GM21619 (cell line): ENCODE data around the gene TDRD15.
"Not testable (repeated sequence)": the region's sequence is repeated elsewhere in the genome, so short reads cannot be mapped to it uniquely, and the experiment has no call there.

Experiments used
- ATAC-seq: cut with Tn5 transposase; IDR thresholded peaks from one replicate; pipeline ENCODE4 v1.9.1; 2021; ENCODE audit not compliant: unreplicated experiment

TDRD15 gene

DNA sequence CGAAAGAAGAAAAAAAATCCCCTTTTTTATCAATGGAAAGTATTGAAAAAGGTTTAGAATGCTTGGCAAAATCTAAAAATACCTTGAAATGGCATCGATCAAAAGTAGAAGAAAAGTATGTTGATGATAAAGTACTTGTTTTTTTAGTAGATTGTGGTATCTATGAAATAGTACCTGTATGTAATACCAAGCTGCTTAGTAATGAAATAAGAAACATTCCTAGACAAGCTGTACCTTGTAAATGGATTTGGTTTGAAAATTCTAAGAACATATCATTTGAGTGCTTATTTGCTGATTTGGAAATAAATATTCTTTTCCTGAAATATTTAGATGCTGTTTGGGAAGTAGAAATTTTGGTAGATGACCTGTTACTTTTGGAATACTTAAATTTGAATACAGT is 18.4 kb downstream of the TDRD15 start:
- ATAC-seq: no peak

DNA sequence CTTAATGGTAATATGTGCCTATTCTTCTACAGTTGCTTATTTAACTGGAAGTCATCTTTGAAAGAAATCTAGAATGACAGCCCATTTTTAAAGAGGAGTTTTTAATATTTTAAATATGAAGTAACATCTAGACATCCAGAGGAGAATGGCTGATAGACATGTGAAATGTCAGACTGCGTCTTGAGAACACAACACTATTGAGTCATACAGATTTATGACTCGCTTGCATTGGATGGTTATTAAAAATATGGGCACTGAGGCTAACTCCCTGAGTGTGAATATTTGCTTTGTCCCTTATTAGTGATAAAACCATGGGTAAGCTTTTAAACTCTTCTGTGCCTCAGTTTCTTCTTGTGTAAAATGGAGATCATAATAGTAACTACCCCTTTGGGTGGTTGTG is 22.9 kb downstream of the TDRD15 start:
- ATAC-seq: no peak

DNA sequence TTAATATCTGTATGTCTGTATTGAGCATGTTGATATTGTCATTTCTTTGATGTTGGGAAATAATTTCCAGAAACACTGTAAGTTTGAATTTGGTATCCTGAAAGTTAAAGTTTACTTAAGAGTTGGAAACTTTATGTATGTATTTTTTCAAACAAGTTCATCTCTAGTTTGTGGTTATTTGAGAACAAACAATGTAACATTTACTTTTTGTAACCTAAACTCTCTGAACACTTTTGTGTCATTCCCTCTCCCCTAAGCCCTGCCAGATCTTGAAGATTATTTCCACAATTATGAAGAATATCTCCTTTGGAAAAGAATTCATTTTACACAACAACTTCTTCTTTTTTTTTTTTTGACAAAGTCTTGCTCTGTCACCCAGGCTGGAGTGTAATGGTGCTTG is 24.9 kb downstream of the TDRD15 start:
- no peak for ATAC-seq

DNA sequence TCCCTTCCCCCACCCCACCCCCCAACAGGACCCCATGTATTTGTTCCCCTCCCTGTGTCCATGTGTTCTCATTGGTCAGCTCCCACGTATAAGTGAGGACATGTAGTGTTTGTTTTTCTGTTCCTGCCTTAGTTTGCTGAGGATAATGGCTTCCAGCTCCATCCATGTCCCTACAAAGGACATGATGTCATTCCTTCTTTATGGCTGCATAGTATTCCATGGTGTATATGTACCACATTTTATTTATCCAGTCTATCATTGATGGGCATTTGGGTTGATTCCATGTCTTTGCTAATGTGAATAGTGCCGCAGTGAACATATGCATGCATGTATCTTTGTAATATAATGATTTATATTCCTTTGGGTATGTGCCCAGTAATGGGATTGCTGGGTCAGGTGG is 27.5 kb downstream of the TDRD15 start:
- not testable (repeated sequence) for ATAC-seq

DNA sequence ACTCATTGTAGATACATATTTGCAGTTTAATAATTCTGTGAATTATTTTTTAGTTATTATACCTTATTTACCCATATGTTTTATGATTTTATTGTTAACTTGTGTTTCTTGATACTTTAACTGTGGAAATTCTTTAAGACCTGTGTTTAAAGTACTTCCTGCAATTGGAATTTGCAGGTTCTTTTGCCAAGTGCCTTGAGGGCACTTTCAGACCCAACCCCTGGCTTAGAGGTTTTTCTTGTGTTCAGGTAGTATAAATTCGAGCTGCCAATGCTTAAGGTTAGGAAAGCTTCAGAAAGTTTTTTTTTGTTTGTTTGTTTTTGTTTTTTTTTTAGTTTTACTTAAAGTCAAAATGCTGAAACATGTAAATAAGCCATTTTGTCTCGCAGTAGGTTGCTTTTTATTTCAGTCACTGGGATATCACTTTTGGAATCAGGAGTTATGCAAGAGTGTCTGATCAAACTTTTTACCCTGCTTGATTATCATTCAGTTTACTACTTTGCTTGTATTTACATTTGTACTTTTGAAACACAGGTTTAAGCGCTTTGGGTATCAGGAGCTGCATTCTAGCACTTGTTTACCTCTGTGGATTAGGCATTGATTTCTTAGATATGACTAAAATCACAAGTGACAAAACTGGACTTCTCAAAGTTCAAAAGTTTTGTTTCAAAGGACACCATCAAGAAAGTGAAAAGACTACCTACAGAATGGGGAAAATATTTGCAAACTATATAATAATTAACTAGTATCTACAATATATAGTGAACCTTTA is 31.8 kb downstream of the TDRD15 start:
- ATAC-seq: no peak

DNA sequence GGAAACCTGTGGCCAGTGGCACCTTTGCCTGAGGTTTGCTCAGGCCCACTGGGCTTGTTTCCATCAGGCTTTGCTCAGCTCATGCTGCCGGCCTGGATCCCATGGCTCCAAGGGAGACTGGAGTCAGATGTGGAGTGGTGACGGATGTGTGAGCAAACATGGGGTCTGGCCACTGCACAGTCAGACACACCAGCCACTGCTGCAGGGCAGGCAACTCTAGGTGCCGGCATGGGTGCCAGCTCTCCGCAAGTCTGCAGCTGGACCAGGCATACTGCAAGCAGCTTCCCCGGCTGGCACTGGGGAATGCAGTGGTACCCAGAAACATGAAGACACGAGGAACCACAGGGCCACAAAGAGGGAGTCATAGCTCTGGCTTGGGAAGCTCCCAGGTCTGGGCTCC is 37.4 kb downstream of the TDRD15 start:
- no peak for ATAC-seq

DNA sequence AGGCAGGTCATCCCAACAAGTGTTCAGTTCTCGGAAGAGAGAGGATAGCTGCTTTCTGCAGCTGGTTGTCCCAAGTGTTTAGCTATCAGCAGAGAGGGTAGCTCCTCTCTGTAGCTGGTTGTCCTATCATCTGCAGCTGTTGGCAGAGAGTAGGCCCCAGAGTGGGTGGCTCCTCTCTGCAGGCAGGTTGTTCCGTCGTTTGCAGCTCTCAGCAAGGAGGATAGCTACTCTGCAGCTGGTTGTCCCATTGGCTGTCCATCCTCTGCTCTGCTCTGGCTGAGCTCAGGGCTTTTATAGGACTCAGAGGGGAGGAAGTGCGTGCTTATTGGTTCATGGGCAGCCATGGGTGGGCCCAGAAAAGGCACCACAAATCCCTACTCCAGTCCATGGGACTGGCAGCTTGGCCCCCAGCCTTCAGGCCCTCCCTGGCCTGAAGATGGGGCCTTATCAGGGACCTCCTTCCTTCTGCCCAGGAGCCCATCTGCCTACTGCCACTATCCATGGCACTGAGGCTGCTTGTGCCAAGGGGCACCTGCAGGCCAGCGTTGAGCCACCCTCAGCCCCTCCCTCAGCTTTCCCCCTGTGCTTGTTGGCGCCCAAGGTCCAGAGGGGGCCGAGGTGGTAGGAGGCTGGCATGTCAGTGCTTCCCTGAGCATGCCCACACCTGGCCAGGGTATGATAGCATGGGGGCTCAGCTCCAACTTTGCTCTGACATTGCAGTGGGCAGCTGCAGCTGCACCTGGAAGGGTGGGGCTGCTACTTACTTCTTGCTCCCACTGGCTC is 38.3 kb downstream of the TDRD15 start:
- no peak for ATAC-seq

DNA sequence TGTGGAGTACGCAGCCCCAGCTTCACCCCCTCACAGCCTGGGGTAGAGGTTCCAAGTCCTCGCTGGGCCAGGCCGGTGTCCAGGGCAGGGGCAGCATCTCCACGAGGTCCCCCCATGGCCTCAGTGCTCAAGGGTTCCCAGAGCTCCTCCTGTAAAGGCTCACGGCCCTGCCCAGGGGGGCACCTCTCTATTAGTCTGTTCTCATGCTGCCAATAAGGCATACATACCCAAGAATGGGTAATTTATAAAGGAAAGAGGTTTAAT is 38.8 kb downstream of the TDRD15 start:
- no peak for ATAC-seq

DNA sequence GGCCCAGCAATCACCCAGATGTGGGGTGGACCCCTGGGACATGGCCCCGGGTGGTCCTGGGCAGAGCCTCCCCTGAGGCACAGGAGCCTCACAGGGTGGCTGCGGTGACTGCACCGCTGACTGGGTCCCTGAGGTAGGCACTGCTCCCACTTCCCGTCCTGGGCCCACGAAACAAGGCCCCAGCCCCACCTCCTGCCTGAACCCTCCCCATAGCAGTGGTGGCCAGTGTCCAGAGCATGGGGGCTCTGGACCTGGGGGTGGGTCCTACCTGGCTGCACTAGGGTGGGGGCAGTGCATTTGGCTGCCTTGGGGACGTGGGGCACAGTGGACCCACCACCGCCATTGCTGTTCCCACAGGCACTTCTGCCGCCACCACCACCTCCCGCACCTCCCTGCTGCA is 39.4 kb downstream of the TDRD15 start:
- no peak for ATAC-seq

DNA sequence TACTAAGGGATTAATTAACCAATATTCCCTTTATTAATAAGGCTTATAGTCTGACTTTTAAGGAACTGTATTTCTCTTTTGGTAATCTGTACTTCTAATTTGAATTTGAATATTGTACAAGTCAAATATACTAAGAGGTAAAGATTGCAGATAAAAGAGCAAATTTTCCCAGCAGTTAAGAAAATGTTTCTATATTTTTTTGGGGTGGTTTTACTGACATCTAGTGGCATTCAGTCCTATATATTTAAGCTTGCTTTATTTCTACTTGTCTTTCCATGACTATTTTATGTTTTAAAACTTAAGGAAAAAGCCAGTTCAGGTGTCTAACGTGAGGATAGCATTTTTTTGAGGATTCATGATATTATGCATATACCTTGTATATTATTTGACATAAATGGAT is 41.6 kb downstream of the TDRD15 start:
- ATAC-seq: no peak

DNA sequence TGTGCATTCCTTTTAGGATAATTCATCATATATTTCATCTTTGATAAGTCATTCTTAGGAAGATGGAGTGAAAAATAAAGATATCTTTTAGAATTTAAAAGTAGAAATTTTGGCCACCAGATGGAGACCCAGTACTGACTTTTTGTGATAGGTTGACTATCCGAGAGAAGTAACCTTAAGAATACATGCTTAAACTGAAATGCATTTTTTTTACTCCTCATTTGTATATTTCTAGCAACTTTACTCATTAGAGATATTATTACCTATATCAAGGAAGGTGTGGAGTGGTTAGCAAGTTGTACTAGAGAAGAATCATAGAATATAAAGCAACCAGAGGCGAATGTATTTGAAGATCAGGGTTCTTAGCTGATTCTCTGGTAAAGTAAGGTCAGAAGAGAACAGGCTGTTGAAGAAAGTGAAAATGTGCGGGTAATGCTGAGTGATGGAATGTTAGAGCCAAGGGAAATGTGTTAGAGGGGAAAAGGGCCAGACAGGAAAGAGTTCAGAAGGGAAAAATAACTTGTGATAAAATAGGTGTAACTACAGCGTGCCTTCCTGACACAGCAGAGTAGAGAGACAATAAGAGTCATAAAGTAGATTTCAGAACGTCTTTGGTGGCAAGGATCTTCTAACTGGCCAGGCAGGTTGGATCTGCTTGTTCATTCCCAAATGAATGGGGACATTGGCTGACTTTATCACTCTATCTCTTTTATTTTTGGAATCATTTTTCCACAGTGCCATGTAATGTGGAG is 52.3 kb downstream of the TDRD15 start:
- ATAC-seq: no peak

DNA sequence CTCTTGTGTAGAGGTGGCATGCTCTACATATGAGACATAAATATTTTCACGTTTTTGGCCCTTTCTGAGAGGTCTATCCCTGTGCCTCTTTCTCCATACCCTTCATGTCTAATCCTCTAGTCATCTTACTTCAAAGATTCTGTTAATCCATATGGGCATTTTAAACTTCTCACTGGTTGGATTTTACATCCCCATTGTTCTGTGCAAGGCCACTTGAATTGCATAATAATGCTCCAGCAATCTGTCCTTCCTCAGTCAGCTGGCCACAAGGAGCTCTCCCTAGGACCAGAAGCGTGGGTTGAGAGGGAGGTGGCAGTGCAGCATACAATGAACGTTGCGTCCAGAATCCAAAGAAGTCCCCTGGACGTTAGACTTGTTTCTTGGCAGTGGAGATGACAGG is 58.2 kb downstream of the TDRD15 start:
- no peak for ATAC-seq

DNA sequence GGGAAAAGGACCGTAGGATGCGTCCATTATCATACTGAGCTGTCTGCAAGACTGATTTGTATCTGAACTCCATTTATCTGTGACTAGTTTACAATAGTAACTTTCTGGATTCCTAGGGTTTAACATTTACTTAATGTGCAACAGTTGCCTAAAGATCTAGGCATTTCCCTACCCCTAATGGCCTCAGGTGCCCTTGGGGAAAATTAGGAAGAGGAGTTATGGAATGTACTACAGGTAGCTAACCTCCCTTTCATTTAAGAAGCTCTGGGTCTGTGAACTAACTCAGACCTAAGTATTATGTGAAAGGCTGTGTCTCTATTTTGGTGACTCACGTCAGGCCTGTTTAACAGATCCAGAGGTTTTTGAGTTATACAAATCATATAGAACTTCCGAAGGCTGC is 59.5 kb downstream of the TDRD15 start:
- ATAC-seq: no peak

DNA sequence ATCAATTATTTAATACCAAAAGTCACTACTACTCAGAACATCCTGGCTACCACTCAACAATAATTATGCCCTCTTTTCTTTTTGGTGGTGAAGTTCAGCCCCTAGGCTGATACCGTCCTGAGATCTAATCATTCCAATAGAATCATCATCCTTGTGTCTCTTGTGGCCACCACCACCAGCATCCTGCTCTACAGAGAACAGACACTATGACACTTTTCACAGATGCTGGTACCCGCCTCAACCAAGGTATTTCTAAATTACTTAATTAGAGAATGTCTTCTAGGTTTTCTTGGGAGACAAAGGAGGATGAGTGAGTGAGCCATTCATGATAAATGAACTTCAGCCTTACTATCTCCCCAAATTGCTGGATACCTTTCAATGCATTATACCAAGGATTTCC is 60.0 kb downstream of the TDRD15 start:
- no peak for ATAC-seq

DNA sequence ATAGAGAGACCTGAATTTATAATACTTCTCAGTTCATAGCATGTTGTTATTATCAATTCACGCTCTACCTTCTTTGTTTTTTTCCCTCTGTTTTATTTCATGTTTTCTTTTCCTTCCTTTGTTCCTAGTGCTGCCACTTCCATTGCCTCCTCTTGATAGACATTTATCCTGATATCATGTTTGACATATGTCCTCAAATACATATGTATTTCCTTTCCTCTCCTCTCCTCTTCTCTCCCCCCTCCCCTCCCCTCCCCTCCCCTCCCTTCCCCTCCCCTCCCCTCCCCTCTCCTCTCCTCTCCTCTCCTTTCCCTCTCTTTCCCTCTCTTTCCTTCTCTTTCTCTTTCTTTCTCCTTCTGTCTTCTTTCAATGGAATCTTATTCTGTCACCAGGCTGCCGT is 67.8 kb downstream of the TDRD15 start:
- ATAC-seq: no peak
